DMS153 treated with DMSO at 0.1 percent for 48 hours (cell line): Measurements from ENCODE around the gene PLCG2.
A peak's percentile ranks its signal among the peaks of the same experiment; 100 is the strongest.
"Not testable (repeated sequence)": the region's sequence is repeated elsewhere in the genome, so short reads cannot be mapped to it uniquely, and the experiment has no call there.

Experiments used
- DNase-seq: peaks from one replicate; lab custom pipeline; 2025; ENCODE audit not compliant: unreplicated experiment; lab: John Stamatoyannopoulos, UW

PLCG2 gene

GRCh38 chr16:81873843-81874752 is 95.0 kb downstream of the PLCG2 start:
- DNase-seq = no peak

GRCh38 chr16:81875461-81875860 is 96.4 kb downstream of the PLCG2 start:
- DNase-seq = no peak

- no peak for DNase-seq
Observed at GRCh38 chr16:81876273-81876900, 97.3 kb downstream of the PLCG2 start.

DNA sequence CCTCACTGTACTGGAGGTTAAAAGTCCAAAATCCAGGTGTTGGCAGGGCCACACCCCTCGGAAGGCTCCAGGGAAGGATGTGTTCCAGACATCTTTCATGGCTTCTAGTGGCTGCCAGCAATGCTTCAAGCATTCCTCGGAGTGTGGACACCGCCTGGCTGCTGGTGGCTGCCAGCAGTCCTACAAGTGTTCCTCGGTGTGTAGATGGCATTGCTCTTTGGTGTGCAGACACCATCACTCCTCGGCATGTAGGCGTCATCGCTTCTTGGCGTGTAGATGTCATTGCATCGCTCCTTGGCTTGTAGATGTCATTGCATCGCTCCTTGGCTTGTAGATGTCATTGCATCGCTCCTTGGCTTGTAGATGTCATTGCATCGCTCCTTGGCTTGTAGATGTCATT is 98.4 kb downstream of the PLCG2 start:
- not testable (repeated sequence) for DNase-seq

- no peak for DNase-seq
Observed at GRCh38 chr16:81878529-81878928, 99.4 kb downstream of the PLCG2 start.

DNA sequence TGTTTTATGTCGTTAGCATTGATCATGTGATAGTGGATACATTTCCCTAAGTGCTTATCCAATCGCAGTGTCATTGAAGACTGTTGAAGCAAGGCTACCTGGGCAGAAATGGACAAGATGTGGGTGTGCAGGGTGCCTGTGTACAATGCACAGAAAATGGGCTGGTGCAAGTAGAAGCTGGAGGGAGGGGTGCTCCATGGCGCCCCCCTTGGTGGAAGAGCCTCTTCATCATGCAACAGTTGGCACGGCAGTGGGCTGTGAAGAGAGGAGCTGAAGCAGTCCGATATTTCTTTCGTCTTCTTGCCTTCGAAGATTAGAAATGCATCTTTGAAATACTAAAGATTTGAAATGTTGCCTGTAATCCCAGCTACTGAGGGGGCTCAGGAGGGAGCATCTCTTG is 100.5 kb downstream of the PLCG2 start:
- DNase-seq = no peak

- DNase-seq = no peak
Observed at GRCh38 chr16:81880816-81881215, 101.7 kb downstream of the PLCG2 start.

GRCh38 chr16:81881228-81881627 is 102.1 kb downstream of the PLCG2 start:
- DNase-seq = no peak

GRCh38 chr16:81882559-81882958 is 103.5 kb downstream of the PLCG2 start:
- DNase-seq = no peak

DNA sequence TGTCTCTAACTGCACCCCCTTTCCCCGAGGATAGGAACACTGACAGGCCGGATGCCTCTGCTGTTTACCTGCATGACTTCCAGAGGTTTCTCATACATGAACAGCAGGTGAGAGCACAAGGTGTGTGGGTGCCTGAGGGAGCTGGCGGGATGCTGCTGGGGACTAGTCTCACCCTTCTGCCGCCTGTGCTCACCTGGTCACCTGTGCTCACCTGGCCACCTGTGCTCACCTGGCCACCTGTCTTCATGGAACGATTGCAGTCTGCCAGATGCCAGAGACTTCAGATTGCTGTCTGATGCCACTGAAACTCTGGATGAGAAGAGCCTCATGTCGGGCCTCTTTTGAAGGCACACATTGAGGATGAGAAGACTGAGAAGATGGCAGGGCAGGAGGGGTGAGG is 104.1 kb downstream of the PLCG2 start:
- DNase-seq = no peak

GRCh38 chr16:81885976-81886586 is 107.0 kb downstream of the PLCG2 start:
- DNase-seq = peak; percentile 24

DNA sequence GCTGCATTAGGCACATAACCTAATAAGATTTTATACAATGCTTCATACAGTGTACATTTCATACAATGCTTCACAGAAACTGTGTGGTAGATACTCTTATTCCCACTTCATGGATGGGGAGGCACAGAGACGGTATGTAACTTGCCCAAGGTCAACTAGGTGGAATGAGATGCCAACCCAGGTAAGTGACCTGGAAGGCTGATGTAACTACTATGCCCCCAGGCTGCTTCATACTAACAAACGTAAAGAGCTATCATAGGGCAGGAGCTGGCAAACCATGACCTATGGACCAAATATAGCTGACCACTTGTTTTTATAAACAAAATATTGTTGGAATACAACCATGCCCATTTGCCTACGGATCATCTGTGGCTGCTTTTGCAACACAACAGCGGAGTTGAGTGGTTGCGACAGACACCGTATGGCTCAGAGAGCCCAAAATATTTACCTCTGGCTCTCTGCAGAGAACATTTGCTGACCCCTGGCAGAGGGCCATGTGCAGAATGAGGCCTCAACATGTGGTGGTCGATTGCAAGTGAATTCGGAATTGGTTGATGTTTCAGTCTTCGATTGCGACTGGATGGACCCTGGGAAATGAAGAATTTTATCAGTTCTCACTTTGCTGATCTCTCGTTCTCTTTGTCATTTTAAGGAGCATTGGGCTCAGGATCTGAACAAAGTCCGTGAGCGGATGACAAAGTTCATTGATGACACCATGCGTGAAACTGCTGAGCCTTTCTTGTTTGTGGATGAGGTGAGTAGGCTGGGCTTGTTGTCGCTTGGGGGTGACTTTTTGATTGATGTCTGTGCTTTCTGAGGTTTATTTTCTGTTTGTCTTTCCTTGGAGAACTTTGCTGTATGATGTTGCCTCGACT is 109.7 kb downstream of the PLCG2 start:
- no peak for DNase-seq

GRCh38 chr16:81891736-81892364 is 112.8 kb downstream of the PLCG2 start:
- DNase-seq = no peak

DNA sequence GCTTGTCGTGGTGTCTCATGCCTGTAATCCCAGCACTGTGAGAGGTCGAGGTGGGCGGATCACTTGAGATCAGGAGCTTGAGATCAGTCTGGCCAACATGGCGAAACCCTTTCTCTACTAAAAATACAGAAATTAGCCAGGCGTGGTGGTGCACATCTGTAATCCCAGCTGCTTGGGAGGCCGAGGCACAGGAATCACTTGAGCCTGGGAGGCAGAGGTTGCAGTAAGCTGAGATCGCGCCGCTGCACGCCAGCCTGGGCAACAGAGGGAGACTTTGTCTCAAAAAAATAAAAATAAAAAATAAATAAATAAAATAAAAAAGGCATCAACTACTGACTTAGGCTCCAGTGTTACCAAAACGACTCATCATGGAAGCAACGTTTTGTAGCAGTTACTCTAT is 115.5 kb downstream of the PLCG2 start:
- DNase-seq = no peak

DNA sequence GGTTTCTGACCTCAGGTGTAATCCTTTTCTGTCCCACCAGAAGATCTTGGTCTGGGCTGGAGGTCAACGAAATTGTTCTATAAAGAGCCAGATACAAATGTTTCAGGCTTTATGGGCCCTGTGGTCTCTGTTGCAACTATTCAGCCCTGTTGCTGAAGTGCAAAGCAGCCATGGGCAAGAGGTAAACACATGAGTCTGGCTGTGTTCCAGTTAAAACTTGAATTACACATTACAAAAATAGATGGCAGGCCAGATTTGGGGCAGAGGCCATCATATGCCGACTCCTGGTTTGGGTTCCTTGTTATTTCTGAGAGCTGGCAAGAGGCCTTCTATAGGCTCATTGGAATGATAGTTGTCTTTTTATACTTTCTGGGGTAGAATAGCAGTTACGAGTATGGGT is 117.8 kb downstream of the PLCG2 start:
- no peak for DNase-seq

DNA sequence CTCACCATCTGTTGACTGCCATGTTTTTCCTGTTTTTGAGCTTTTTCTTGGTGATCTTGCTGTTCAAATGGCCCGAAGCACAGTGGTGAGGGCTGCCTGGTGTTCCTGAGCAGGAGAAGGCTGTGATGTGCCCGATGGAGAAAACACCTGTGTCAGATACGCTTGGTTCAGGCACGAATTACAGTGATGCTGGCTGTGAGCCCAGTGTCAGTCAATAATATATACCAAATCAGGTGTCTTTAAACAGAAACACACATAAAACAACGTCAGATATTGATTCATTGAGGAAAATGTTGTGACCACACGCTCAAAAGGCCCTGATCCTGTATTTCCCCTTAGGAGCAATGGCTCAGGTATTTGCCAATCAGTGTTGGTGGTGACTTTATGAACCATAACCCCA is 120.5 kb downstream of the PLCG2 start:
- DNase-seq = peak; percentile 2

DNA sequence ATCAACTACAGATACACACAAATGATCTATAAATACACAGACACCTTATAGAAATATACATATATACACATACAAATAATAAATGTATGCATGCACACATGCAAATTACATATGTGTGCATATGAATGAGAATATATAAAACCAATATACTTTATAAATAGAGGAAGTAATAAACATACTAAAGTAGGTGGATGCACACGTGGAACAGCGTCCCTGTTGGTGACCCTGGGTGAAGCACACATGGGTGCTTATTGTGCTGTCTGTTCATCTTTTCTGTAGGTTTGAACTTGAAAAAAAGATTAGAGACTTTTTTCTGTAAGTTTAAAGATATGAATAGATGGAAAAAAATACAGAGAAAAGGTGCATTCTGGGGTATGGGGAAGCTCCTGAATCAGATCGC is 120.9 kb downstream of the PLCG2 start:
- no peak for DNase-seq

DNA sequence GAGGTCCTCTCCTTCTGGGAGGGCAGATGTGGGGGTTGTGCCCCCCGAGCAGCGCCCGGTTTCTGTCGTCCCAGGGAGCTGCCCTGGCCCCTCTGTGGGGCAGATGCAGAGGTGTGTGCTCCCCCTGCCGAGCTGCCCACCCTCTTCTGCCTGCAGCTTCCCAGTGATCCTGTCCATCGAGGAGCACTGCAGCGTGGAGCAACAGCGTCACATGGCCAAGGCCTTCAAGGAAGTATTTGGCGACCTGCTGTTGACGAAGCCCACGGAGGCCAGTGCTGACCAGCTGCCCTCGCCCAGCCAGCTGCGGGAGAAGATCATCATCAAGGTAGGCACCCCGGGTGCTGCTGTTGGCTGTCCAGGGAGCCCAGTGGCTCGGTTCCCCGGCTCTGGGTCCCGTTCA is 121.4 kb downstream of the PLCG2 start:
- no peak for DNase-seq

- DNase-seq = no peak
Observed at GRCh38 chr16:81901484-81901883, 122.4 kb downstream of the PLCG2 start.

DNA sequence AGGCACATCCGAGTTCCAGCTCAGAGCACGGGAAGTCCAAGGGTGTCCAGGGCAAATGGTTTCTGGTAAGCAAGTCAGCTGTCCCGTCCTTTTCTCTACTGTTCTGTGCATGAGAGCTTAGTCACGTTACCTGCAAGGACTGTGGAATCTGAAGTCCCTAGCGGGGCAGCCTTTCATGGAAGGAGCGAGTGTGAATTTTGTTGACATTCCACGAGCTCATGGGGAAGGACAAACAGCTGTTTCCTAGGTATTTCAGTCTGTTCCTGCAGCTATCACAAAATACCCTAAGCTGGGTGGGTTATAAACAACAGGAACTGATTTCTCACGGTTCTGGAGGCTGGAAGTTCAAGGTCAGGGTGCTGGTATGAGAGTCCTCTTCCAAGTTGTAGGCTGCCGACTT is 122.9 kb downstream of the PLCG2 start:
- DNase-seq = no peak

- DNase-seq = no peak
Observed at GRCh38 chr16:81904320-81904719, 125.2 kb downstream of the PLCG2 start.
